Thoracic aorta (tissue), 2 donors: ENCODE data around the gene SYT13. TPM values are rescaled to one million over a fixed set of nuclear protein-coding genes. Genes with fewer than 3 reads are reported as not detected.

Source experiments
- ATAC-seq: fragments of 150-250 bp; one replicate; pipeline ENCODE4 v1.8.0; 2017; ENCODE audit warnings: low read depth; ENCODE audit not compliant: insufficient number of reproducible peaks, low FRiP score
- DNase-seq: peaks from one replicate; pipeline ENCODE4 v3.0.0-alpha.2; 2020; ENCODE audit warnings: low spot score
- H3K27ac ChIP-seq, 2 donors: fragments of 200-600 bp; sonication (generic); 1 replicate in 1 of 2; 2 replicates in 1 of 2; pipeline ENCODE4 v1.5.1; 2016; ENCODE audit warnings: mild to moderate bottlenecking in 2 of 2, moderate library complexity in 2 of 2
- H3K27me3 ChIP-seq: fragments of 200-600 bp; sonication (generic); replicated peaks from 2 replicates; pipeline ENCODE4 v1.6.0; 2016; ENCODE audit warnings: mild to moderate bottlenecking; ENCODE audit not compliant: insufficient read depth
- H3K36me3 ChIP-seq: fragments of 200-600 bp; sonication (generic); one replicate; pipeline ENCODE4 v1.5.1; 2016
- H3K4me1 ChIP-seq, 2 donors: fragments of 200-600 bp; sonication (generic); 1 replicate in 1 of 2; 2 replicates in 1 of 2; pipeline versions ENCODE4 v1.5.1 to v1.6.0; 2016; ENCODE audit warnings: low read depth in 2 of 2, mild to moderate bottlenecking in 1 of 2; ENCODE audit not compliant: control insufficient read depth in 1 of 2
- H3K4me3 ChIP-seq: fragments of 200-600 bp; sonication (generic); 2 replicates; pipeline ENCODE4 v1.5.1; 2016; ENCODE audit warnings: mild to moderate bottlenecking
- H3K9me3 ChIP-seq: fragments of 200-600 bp; sonication (generic); 2 replicates; pipeline ENCODE4 v1.5.1; 2016
- CTCF ChIP-seq: fragments of 200-600 bp; sonication (generic); IDR thresholded peaks from one replicate; pipeline ENCODE4 v1.5.1; 2019; ENCODE audit warnings: antibody characterized with exemption
- total RNA-seq, 2 donors: library from RNA; depleted of rRNA; stranded (reverse); fragments of >200 nt; gene quantifications; one replicate each; pipeline versions ENCODE4 v1.1.0 to v1.2.3, GENCODE V29; 2016

Gene SYT13
- not detected for total RNA-seq

- H3K27ac ChIP-seq = no peak within 1 kb of the TSS
- no peak for DNase-seq
- no peak for ATAC-seq
These were observed at the start of gene SYT13 for GRCh38 chr11:45285930-45286632. TSS of gene SYT13 (minus strand) at chr11:45286341. CDS start at chr11:45286207, 134 bp downstream.

DNA sequence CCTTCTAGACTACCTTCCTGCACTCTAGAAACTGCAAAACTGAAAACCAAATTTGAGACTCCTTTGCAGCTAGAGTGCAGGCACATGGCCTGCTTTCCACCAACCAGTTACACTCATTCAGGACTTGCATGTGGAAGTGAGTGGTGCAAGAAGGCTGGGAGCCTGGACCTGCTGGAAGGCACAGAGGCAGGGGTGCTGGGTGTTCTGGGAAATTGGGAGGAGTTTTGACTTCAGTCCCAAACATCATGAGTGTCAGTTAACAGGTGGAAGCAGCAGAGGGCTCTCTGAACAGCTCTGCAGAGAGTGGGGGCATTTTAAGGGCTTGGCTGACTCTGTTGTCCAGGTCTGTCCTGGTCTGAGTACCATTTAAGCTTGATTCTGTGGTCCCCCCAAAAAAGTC, 49.3 kb upstream of the SYT13 start:
- no peak overlapping the region for H3K4me3 ChIP-seq
- no peak for ATAC-seq
- no peaks in the 10 kb centered on the region for H3K9me3 ChIP-seq
- H3K27me3 ChIP-seq = no peaks in the 10 kb centered on the region
- TF ChIP-seq CTCF = no peak
- no peaks in the 10 kb centered on the region for H3K36me3 ChIP-seq
- H3K27ac ChIP-seq = no peak overlapping the region
- no peak for DNase-seq
- peaks cover 3 to 22% of the 10 kb centered on the region in 2 donors for H3K4me1 ChIP-seq

More at GRCh38 chr11:45285930-45286632, at the start of gene SYT13:
- peaks cover 10% of the 10 kb centered on the region for H3K27me3 ChIP-seq
- H3K36me3 ChIP-seq = no peaks in the 10 kb centered on the region
- H3K9me3 ChIP-seq = peaks cover 3% of the 10 kb centered on the region
- peak within 1 kb of the TSS; percentile 27 for H3K4me3 ChIP-seq
- H3K4me1 ChIP-seq = peaks cover 0 to 7% of the 10 kb centered on the region in 2 donors
- no peak for TF ChIP-seq CTCF

DNA sequence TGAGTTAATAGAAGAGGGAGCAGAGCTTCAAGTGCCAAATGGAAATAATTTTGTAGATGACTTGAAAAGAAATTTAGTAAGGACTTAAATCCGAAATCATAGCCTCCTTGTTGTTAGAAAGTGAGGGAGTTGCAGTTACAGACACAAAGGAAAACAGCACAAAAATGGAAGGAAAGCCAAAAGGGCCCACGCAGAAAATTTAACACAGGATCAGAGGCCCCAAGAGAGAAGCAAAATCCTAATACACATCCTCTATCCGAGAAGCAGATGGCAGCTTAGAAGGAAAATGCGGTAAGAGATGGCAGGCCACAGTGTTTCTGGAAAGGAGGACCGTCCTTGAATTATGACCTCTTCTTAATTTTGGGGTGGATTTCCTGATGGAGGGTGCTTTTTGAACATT, 48.7 kb upstream of the SYT13 start:
- no peak for DNase-seq
- Histone ChIP-seq H3K4me3 (no peak overlapping the region), H3K27me3 (no peaks in the 10 kb centered on the region), H3K27ac (no peak overlapping the region), H3K4me1 (peaks cover 3 to 16% of the 10 kb centered on the region in 2 donors), H3K9me3 (no peaks in the 10 kb centered on the region), H3K36me3 (no peaks in the 10 kb centered on the region)
- no peak for TF ChIP-seq CTCF
- no peak for ATAC-seq

- H3K4me1 ChIP-seq = peaks cover 3 to 13% of the 10 kb centered on the region in 2 donors
- TF ChIP-seq CTCF = no peak
- no peak overlapping the region for H3K4me3 ChIP-seq
- no peaks in the 10 kb centered on the region for H3K36me3 ChIP-seq
- DNase-seq (no peak), ATAC-seq (no peak)
- H3K27ac ChIP-seq = no peak overlapping the region
- H3K27me3 ChIP-seq = no peaks in the 10 kb centered on the region
- no peaks in the 10 kb centered on the region for H3K9me3 ChIP-seq
These were observed 48.3 kb upstream of the SYT13 start for GRCh38 chr11:45334410-45334809.

DNA sequence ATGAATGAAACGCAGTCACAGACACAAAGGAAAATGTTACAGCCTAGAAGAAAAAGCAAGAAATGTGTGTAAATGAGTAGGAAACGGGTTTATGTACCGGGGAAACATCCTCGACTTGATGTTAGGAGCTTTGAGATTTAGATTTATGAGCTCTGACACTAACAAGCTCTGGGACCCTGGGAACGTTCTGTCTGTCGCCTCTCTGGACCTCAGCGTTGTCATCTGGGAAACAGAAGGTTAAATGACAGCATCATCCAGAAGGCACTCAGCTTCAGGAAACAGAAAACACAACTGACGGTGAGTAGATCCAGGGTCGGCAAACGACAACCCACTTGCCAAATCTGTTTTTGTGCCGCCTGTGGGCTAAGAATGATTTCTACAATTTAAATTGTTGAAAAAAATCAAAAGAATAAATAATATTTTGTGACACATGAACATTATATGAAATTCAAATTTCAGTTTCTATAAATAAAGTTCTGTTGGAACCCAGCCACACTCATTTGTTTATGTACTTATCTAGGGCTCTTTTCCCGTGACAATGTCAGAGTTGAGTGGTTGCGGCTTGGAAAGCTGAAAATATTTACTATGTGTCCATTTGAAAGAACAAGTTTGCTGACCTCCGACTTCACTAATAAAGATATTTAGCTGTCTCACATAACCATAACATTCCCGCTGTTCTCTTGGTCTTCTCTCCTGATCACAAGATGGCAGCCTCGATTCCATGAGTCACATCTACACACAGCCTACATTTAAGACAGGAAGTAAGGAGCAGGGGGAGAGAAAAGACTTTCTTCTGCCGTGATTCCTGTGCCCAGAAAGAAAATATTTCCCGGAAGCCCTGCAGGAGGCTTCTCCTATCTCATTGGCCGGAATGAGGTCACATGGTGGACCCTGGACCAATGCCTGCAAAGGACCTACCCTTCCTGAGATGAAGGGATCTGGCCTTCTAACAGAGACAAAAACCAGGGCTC, 47.1 kb upstream of the SYT13 start:
- peak overlapping the region; percentile 45 for H3K4me3 ChIP-seq

More for the DNA sequence above, 47.1 kb upstream of the SYT13 start:
- Histone ChIP-seq H3K9me3 (no peaks in the 10 kb centered on the region), H3K27ac (peak overlapping the region; percentile 60 to 70), H3K36me3 (no peaks in the 10 kb centered on the region), H3K4me1 (peaks cover 3 to 13% of the 10 kb centered on the region in 2 donors), H3K27me3 (no peaks in the 10 kb centered on the region)
- ATAC-seq = peak; percentile 62
- no peak for DNase-seq
- TF ChIP-seq CTCF = no peak
